Colonic mucosa (tissue), 4 donors: ENCODE results near the gene C14orf132. TPM values are rescaled to one million over a fixed set of nuclear protein-coding genes. Genes with fewer than 3 reads are reported as not detected.

Experiments used
- DNase-seq: peaks from one replicate; pipeline ENCODE4 v3.0.0-alpha.2; 2020
- H3K27ac ChIP-seq: fragments of 200-600 bp; one replicate; pipeline ENCODE4 v1.8.0; 2021
- H3K27me3 ChIP-seq: fragments of 200-600 bp; one replicate; pipeline ENCODE4 v1.8.0; 2021
- H3K36me3 ChIP-seq: fragments of 200-600 bp; one replicate; pipeline ENCODE4 v1.8.0; 2021
- H3K4me1 ChIP-seq: fragments of 200-600 bp; one replicate; pipeline ENCODE4 v1.8.0; 2021; ENCODE audit warnings: mild to moderate bottlenecking
- H3K4me3 ChIP-seq: fragments of 200-600 bp; one replicate; pipeline ENCODE4 v1.8.0; 2021
- H3K9ac ChIP-seq, 2 donors: one replicate each; pipeline ENCODE4 v1.7.0; 2013; ENCODE audit warnings: control low read depth in 2 of 2, low read depth in 2 of 2, low read length in 2 of 2
- H3K9me3 ChIP-seq: fragments of 200-600 bp; one replicate; pipeline ENCODE4 v1.8.0; 2021
- CTCF ChIP-seq: fragments of 200-600 bp; IDR thresholded peaks from one replicate; pipeline ENCODE4 v1.8.0; 2022; ENCODE audit warnings: antibody characterized with exemption, mild to moderate bottlenecking
- intact Hi-C: fragments of 100-400 bp; cut with DNase I; formaldehyde crosslinking; loops from one replicate; pipeline ENCODE4 v1.14.1; 2022
- total RNA-seq, 2 donors: library from RNA; stranded (reverse); fragmentation: NEBNext Ultra II Directional in 1 of 2; extraction: Animal tissue kit (Norgen Biotek cat#: 25700) in 1 of 2; gene quantifications; one replicate each; pipeline ENCODE4 v1.2.1, GENCODE V29; 2021
- donor health status: healthy.
- donor health status: DM: no; HTN: no; CAD: no.
- donor health status: DM: no; HTN: no; CAD: no.

C14orf132 gene
- total RNA-seq, 2 donors from 2014 or later: 2.2 to 3.6 TPM

GRCh38 chr14:96126339-96126782 is 87.2 kb downstream of the C14orf132 start:
- TF ChIP-seq CTCF: no peak
- intact Hi-C loops: no loop called here
- Histone ChIP-seq H3K36me3 (no peaks in the 10 kb centered on the region), H3K9me3 (no peaks in the 10 kb centered on the region), H3K27me3 (no peaks in the 10 kb centered on the region), H3K4me3 (no peak overlapping the region), H3K9ac (no peak overlapping the region), H3K27ac (no peak overlapping the region), H3K4me1 (no peaks in the 10 kb centered on the region)
- peak; percentile 12 for DNase-seq

- TF ChIP-seq CTCF: no peak
- Histone ChIP-seq H3K9ac (no peak overlapping the region), H3K27me3 (no peaks in the 10 kb centered on the region), H3K36me3 (no peaks in the 10 kb centered on the region), H3K4me1 (no peaks in the 10 kb centered on the region), H3K9me3 (no peaks in the 10 kb centered on the region), H3K27ac (no peak overlapping the region), H3K4me3 (no peak overlapping the region)
- intact Hi-C loops: no loop called here
- peak; percentile 12 for DNase-seq
These were observed 87.7 kb downstream of the C14orf132 start for GRCh38 chr14:96126783-96127271.

GRCh38 chr14:96129128-96129736 is 90.1 kb downstream of the C14orf132 start:
- intact Hi-C loops: no loop called here
- no peaks in the 10 kb centered on the region for H3K9me3 ChIP-seq
- H3K36me3 ChIP-seq: no peaks in the 10 kb centered on the region
- peak; percentile 9 for DNase-seq
- no peaks in the 10 kb centered on the region for H3K27me3 ChIP-seq
- H3K4me1 ChIP-seq: no peaks in the 10 kb centered on the region
- no peak overlapping the region for H3K4me3 ChIP-seq
- H3K27ac ChIP-seq: no peak overlapping the region
- no peak for TF ChIP-seq CTCF
- no peak overlapping the region for H3K9ac ChIP-seq

DNA sequence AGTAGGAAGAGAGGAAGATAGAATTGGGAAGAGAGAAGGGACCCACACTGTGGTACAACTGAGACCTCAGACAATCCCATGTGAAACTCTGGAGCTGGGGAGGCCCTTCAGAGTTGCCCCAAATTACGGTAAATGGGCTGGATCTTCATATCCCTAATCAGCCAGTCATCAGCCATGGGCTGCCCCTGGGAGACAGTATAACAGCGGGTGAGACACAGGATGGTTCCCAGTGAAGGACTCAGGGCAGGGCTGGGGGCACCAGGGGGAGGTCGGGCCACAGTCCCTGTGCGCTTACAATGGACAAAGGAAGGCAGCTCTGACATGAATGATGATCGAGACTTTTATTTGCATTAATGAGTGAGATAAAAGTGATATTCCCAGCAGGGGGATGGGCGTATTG is 91.2 kb downstream of the C14orf132 start:
- Histone ChIP-seq H3K4me1 (no peaks in the 10 kb centered on the region), H3K27me3 (no peaks in the 10 kb centered on the region), H3K9ac (no peak overlapping the region), H3K36me3 (no peaks in the 10 kb centered on the region), H3K27ac (no peak overlapping the region), H3K4me3 (no peak overlapping the region), H3K9me3 (no peaks in the 10 kb centered on the region)
- no peak for TF ChIP-seq CTCF
- peak; percentile 6 for DNase-seq
- intact Hi-C loops: no loop called here

GRCh38 chr14:96130854-96131253 is 91.7 kb downstream of the C14orf132 start:
- Histone ChIP-seq H3K36me3 (no peaks in the 10 kb centered on the region), H3K27me3 (no peaks in the 10 kb centered on the region), H3K4me1 (no peaks in the 10 kb centered on the region), H3K27ac (no peak overlapping the region), H3K9me3 (no peaks in the 10 kb centered on the region), H3K4me3 (no peak overlapping the region), H3K9ac (no peak overlapping the region)
- intact Hi-C loops: no loop called here
- no peak for DNase-seq
- TF ChIP-seq CTCF: no peak
